Nucleus accumbens (tissue), 56 donors: Measurements from ENCODE around the gene IRX4.
"Not testable (repeated sequence)": the region's sequence is repeated elsewhere in the genome, so short reads cannot be mapped to it uniquely, and the experiment has no call there.

ENCODE experiments used
- DNase-seq, 56 donors: peaks; one replicate each; lab custom pipeline; 2025; lab: John Stamatoyannopoulos, UW

IRX4 gene

GRCh38 chr5:1880377-1881025 is 2.2 kb downstream of the IRX4 start:
- DNase-seq: no peak

DNA sequence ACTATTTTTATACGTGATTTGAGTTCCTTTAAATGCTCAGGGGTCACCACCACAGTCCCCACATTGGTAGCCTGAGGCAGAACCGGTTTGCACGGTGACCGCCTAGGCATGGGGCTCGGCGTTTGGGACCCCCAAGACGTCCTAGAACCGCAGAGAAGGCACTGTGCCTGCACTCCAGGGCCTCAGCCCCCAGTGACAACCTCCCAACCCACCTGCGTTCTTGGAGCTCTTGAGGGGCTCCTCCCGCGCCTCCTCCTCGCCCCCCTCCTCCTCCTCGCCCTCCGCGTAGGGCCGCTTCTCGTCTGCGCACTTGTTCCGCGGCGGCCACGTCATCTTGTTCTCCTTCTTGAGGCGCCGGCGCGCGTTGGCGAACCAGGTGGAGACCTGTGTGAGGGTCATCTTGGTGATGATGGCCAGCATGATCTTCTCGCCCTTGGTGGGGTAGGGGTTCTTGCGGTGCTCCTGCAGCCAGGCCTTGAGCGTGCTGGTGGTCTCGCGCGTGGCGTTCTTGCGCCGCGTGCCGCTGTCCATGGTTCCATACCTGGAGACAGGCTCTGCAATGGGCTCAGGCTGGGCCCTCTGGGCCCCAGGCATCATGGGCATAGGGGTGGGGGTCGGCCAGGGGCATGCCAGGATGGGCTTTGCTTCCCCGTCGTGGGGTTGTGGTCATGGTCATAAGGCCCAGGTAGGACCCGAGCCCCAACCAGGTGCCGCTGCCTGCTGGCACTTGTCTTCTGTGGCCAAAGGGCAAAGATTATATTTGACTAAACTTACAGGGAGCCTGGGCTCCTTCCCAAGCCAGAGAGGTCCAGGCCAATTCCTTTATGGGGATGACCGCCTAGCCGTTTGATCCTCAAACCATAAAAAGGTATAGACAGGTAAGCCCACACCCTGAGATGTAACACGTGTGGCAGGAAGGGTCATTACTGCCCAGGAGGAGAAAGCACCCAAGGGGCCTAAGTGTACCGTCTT is 3.1 kb downstream of the IRX4 start:
- DNase-seq: no peak

- DNase-seq: no peak
Observed at GRCh38 chr5:1878050-1878849, 4.5 kb downstream of the IRX4 start.

- DNase-seq: no peak
Observed at GRCh38 chr5:1877103-1878049, 5.3 kb downstream of the IRX4 start.

- no peak for DNase-seq
Observed at GRCh38 chr5:1876660-1877064, 6.1 kb downstream of the IRX4 start.

DNA sequence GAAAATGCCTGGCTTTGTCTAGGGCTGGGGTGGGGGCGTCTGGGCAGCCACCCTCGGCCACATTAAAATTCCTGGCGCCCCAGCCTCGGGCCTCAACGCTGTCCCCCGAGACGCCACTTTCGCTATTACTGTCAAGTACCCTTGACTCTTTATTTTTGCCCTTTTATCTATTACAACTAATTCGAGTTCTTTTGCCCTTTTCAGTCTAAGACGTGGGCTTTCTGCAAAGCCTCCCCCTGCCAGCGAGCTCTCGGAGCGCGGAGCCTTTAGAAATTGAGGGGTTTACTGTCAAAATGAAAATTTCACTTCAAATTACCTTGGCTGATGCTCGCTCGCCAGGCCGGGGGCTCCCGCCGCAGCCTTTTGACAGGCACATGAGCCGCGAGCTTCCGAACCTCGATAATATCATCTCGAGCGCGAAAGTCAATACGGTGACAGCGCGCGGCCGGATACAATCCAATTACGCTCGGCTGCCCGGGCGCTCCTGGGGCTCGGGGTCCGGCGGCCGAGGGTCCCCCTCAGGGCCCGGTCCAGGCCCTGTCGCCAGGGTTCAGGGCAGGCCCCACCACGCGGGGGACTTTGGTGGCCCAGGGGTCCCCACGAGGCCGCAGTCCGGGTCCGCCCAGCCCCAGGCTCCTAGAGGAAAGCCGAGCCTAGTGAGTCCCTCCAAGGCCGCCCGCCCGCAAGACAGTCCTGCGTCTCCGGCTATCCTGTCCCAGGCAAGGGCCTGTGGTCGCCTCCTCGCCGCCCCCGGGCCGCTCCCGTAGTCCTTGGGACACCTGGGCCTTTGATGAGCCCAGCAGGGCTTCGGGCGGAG is 6.7 kb downstream of the IRX4 start:
- DNase-seq: no peak

- no peak for DNase-seq
Observed at GRCh38 chr5:1875281-1875842, 7.4 kb downstream of the IRX4 start.

- DNase-seq: no peak
Observed at GRCh38 chr5:1874771-1875220, 7.9 kb downstream of the IRX4 start.

DNA sequence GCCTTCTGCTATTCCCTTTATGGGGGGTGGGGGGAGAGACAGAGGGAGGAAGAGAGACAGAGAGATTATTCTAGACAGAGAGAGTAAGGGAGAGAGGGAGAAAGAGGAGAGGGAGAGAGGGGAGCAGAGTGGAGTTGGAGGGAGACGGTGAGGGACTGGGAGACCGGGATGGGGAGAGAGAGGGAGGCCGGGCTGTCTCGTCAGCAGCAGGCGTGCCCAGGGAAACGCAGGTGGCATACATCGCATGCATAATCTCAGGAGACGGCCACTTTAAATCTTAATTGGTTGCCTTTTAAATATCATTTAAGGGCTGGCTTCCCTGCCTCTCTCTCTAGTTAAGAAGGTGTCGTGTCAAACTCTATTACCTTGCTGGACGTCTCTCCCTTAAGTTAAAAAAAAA is 8.4 kb downstream of the IRX4 start:
- no peak for DNase-seq

GRCh38 chr5:1873243-1873959 is 9.3 kb downstream of the IRX4 start:
- no peak for DNase-seq

- no peak for DNase-seq
Observed at GRCh38 chr5:1871441-1871840, 11.3 kb downstream of the IRX4 start.

DNA sequence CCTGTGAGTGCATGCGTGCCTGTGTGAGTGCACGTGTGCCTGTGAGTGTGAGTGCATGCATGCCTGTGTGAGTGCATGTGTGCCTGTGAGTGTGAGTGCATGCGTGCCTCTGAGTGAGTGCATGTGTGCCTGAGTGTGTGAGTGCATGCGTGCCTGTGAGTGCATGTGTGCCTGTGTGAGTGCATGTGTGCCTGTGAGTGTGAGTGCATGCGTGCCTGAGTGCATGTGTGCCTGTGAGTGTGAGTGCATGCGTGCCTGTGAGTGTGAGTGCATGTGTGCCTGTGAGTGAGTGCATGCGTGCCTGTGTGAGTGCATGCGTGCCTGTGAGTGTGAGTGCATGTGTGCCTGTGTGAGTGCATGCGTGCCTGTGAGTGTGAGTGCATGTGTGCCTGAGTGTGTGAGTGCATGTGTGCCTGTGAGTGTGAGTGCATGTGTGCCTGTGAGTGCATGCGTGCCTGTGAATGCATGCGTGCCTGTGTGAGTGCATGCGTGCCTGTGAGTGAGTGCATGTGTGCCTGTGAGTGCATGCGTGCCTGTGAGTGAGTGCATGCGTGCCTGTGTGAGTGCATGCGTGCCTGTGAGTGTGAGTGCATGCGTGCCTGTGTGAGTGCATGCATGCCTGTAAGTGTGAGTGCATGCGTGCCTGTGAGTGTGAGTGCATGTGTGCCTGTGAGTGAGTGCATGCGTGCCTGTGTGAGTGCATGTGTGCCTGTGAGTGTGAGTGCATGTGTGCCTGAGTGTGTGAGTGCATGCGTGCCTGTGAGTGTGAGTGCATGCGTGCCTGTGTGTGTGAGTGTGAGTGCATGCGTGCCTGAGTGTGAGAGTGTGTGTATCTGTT is 12.1 kb downstream of the IRX4 start:
- not testable (repeated sequence) for DNase-seq

DNA sequence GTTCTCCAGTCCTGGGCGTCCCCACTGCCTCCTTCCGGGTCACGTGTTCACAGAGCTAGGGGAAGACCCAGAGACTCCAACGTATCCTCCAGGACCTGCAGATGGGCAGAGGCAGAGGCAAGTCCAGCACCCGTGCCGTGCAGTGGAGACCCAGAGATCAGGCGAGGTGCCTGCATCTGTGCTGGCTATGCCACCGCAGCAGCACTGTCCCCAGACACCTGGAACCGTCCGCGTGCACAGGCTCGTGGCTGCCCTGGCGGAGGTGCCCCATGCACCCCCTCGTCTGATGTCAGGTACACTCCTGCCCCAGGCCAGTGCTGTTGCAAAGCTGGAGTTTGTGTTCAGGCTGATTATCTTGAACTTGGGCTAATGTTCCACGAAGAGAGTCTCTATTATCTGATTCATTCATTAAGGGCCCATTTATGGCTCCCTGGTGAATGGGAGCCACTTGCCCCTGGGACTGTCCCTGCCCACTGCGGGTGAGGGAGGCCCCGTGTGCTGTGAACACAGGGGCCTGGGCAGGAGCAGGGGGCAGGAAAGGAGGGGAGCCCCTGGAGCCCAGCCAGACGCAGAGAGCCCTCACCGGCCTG is 13.7 kb downstream of the IRX4 start:
- DNase-seq: no peak

- no peak for DNase-seq
Observed at GRCh38 chr5:1867815-1868143, 14.9 kb downstream of the IRX4 start.

- DNase-seq: peak in 2 of 56 donors; percentile 12 to 21
Observed at GRCh38 chr5:1867114-1867814, 15.5 kb downstream of the IRX4 start.

DNA sequence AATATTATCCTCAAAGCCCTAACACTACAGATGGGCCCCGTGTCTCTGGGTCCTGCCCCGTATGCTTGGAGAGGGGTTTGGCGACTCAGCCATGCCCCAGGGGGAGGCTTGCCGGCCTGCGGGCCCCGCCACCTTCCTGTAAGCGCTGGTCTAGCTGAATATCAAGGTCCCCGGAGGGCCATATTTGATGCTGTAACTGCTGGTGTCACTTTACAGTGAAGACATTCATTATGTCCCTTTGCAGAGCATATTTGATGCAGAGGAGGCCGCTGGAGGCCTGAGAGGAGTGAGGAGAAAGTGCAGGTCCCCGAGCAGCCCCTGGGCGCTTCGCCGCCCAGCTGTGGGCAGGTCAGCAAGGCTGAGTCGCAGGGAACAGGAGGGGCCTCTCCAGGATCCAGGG is 16.8 kb downstream of the IRX4 start:
- no peak for DNase-seq
